GM19395 (cell line): ENCODE results near the gene SMIM15.
"Not testable (repeated sequence)": the region's sequence is repeated elsewhere in the genome, so short reads cannot be mapped to it uniquely, and the experiment has no call there.

Source experiments
- ATAC-seq: cut with Tn5 transposase; IDR thresholded peaks from one replicate; pipeline ENCODE4 v1.9.1; 2021; ENCODE audit warnings: mild to moderate bottlenecking, moderate library complexity; ENCODE audit not compliant: unreplicated experiment

Gene SMIM15, protein sequence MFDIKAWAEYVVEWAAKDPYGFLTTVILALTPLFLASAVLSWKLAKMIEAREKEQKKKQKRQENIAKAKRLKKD

DNA sequence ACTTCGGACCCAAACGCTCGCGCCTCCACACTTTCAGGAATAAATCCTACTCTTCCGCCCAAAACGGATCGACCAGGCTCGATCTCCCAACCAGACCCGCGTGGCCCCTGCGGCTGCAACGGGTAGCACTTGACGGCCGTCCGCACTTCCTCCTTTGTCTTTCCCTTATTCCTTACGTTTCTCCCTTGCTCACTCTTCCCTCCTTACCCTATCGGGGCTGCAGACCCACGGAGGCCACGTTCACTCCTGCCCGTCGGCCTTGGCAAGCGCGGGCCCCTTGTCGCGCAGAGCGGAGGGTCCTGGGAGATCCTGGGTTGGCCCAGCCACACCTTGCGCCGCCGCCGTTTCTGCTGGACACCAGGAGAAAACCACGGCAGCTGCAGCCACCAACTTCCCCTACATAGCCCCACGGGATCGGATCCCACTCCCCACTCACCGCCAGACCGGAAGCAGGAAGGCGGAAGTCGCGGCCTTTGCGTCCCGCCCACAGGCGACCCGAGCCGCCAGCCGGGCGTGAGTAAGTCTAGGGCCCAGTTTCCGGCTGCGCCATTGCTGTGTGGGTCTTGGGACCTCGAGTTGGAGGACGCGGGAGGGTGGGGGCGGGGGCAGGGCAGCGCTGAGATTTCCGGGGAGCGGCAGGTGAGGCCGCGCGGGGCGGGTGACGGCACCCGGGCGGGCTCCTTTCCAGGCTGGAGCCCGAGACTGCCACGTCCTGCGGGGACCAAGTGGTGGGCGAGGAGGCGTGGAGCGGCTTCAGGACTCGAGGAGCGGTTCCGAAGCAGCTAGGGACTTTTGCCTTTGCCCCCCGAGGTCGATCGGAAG is at the start of gene SMIM15:
TSS of gene SMIM15 (minus strand) at position 459 of the 822 bp plus-strand sequence. CDS start 2,297 bp downstream, outside the sequence.
- peak; percentile 97 for ATAC-seq

DNA sequence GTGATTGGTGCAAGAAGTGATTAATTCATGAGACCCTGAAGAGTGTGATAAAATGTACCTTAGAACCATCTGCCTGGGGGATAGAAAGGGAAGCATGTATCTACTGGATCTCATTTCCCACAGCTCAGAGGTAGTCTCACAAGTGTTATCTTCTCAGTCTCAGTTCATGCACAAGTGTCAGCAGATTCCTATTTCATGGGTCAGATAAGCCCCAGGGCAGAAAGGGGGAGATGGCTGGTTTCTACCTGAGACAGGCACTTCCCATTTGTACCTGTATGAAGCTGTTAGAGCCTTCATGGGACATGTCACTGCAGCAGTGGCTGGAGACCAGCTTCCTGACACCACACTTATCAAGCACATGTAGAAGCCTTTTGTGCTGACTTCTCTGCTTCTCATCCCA is 45.6 kb upstream of the SMIM15 start:
- ATAC-seq = no peak

DNA sequence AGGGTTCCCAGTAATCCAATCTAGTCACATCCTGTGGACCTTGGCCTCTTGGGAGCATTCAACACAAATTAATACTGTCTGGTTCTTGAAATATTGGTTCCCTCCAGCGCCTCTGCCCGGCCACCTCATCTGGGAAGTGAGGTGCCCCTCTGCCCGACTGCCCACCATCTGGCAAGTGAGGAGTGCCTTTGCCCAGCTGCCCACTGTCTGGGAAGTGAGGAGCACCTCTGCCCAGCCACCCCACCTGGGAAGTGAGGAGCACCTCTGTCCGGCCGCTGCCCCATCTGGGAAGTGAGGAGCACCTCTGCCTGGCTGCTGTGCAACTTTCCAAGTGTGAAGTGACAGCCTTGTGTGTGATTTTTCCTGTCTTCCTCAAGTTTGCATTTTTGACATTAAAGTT is 42.7 kb upstream of the SMIM15 start:
- no peak for ATAC-seq

DNA sequence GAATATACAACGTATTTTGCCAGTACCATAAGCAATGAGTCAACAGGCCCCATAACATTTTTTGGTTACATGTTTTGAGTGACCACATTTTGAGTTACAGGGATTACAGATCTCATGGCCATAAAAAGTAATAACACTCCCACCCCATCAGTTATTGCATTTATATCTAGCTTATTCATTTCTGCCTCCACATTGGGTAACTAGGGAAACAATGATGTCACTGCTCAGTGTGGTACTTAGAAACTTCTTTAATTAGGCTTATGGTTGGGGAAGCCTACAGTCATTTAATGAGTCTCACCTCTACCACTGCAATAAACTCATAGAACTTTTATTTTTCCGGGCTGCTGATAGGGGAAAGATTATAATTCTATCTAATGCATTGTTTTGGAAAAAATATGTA is 39.9 kb upstream of the SMIM15 start:
- ATAC-seq = no peak

DNA sequence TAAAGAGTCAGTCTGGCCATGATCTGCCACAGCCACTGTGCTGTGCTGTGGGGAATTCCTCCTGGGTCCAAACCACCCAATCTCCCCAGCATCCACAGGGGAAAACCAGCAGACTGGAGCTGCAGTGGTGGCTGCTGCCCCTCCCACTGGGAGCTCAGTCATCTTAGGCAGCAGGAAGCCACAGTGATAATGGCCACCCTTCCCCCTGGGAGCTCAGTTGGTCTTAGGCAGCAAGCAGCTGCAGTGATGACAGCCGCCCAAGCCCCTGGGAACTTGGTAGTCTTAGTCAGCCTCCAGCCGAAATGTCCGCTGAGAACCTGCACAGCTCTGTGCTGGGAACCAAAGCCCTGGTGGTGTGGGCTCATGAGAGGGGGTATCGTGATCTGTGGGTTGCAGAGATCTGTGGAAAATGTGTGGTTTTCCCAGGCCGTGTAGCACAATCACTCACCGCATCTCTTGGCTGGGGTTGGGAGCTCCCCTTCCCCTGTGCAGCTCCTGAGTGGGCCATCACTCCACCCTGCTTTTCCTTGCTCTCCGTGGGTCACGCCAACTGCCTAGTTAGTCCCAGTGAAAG is 38.4 kb upstream of the SMIM15 start:
- ATAC-seq = no peak

DNA sequence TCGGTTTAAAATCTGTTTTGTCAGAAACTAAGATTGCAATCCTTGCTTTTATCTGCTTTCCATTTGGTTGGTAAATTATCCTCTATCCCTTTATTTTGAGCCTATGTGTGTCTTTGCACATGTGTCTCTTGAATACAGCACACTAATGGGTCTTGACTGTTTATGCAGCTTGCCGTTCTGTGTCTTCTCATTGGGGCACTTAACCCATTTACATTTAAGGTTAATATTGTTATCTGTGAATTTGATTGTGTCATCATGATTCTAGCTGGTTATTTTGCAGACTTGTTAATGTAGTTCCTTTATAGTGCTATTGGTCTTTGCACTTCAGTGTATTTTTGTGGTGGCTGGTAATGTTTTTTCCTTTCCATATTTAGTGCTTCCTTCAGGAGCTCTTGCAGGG is 36.3 kb upstream of the SMIM15 start:
- no peak for ATAC-seq

DNA sequence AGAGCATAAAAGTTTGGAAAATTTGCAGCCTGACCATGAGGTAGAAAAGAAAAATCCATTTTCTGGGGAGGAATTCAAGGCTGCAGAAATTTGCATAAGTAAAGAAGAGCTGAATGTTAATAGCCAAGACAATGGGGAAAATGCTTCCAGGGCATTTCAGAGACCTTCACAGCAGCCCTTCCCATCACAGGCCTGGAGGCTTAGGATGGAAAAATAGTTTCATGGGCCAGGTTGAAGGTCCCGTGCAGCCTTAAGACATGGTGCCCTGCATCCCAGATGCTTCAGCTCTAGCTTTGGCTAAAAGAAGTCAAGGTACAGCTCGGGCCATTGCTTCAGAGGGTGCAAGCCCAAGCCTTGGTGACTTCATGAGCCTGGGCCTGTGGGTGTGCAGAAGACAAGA is 25.6 kb upstream of the SMIM15 start:
- not testable (repeated sequence) for ATAC-seq

DNA sequence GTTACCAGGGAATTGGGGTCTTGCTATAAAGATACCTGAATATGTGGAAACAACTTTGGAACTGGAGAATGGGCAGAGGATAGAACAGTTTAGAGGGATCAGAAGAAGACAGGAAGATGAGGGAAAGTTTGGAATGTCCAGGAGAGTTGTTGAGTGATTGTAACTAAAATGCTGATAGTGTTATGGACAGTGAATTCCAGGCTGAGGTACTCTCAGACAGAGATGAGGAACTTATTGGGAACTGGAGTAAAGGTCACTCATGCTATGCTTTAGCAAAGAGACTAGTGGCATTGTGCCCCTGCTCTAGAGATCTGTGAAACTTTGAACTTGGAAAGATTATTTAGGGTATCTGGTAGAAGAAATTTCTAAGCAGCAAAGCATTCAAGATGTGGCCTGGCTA is 25.1 kb upstream of the SMIM15 start:
- not testable (repeated sequence) for ATAC-seq

DNA sequence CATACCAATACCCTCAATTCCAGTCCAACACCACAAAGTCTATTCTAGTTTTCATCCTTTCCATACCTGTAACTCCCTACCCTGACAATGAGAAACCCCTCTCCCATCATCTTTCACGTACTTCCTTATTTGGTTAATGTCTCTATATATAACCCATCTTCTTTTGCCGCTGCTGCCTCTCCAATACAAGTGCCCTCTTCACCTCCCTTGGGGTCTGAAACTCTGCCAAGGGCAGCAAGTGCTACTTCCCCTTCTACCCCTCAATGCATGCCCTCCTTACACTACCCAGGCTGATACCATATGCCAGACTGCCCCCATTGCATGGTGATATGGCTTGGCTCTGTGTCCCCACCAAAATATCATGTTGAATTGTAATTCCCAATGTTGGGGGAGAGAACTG is 24.4 kb upstream of the SMIM15 start:
- no peak for ATAC-seq

DNA sequence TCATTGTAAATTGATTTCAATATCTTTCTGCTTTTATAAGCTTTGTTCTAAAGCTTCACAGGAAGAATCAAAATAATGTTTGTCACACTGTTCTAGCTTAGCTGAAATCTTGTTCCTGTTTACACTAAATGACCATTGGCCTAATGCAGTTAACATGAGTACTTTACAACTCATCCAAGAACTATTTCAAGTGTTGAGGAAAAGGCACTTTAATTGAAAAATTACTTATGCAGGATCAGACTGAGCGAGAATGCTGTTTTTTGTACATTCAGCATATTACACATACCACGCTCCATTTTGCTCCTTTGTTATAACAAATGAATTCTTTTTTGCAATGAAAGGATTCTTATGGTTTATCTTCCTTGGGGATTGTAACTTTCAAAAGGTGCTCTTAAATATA is 22.4 kb upstream of the SMIM15 start:
- ATAC-seq = no peak

DNA sequence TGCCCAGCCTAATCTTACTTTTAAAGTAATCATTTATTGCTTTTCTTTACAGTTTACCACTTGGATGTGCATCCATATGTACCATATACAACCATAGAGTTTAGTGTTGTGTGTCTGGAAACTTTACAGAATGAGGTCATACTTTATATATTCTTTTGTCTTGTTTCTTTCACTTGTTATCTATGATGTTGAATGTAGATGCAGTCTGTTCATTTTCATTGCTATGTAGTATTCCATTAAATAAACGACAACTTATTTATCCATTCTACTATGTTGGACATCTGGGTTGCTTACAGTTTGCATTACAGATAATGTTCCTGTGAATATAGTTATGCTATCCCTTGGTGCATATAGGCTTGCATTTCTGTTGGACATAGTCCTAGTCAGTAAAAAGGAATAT is 21.3 kb upstream of the SMIM15 start:
- ATAC-seq = no peak

DNA sequence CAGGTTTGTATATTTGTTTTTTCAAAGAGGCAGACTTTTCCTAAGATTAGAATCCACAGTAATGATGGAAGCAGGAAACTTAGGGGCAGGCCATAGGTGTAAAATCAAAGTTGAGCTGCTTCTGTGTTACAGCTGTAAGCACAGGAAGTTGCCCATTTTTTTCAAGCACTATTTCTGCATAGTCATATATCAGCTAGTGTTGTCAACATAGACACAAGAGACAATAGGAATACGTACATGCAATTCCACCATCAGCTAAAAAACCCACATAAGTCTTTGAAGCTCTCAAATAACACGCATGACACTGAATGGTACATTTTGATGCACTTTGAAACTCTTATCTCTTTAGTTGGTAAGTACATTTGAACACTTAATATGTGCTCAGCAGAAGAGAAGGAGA is 20.2 kb upstream of the SMIM15 start:
- no peak for ATAC-seq

DNA sequence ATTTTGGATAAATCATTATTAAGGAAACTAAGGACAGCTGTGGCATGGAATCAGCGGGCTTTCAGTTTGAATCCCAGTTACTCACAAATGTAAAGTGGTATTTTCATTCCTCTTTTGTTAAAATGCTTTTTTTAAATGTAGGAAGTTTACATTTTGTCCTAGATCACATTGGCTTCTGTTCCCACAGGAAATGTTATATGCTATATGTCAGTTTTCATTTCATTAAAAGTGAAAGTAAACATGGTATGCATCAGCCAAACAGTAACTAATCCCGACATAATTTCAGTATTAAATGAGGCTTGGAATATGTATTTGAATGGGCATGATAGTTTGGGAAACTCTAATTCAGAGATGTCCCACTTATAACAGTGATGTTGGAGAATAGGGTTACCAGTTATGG is 18.6 kb upstream of the SMIM15 start:
- no peak for ATAC-seq

DNA sequence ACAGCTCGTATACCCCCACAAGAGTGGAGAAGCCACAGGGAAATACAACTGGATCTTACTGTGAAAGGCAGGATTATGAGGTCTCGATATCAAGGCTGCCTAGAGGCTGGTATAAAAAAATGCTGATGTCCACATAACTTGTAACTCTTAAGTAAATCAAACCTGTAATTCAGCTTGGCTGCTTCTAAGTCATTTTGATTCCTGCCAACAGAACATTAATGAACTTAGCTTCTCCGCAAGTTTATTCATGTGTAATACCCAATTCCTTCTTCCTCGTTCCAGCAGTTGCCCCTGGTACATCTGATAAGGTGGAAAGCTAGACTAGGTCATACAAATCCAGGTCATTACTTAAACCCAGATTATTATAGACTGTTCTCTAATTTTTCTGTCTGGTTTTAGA is 16.4 kb upstream of the SMIM15 start:
- no peak for ATAC-seq

DNA sequence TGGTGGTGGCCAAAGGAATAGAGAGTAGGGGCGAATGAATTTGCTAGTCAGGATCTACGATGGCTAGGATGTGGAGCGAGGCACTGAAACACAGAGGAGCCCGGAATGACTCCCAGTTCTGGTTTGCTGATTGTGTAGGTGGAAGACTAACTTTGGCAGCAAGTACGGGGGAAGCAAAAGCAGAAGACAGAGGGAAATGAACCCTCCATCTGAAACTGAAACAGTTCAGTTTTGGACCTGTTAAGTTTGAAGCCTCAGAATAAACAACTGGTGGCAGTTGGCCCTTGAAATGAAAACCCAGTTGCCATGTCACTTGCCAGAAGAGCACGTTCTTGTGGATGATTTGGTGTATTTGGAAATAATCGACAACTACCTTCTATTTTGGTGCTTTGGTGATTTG is 15.4 kb upstream of the SMIM15 start:
- peak; percentile 92 for ATAC-seq

DNA sequence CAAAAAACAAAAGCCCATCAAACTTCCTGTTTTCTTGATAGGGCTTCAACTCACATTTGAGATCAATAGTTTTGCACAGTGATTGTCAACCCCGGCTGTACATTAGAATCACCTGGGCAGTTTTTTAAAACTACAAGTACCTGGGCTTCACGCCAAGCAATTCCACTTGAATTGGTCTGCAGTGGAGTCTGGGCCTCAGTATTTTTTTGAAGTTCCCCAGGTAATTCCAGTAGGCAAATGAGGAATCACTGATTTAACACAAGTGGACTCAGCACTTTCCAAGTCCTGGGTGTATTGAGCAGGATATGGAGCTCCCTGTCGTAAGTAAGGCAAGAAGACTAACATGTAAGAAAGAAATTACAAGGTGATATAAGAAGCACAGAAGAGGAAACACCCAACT is 14.8 kb upstream of the SMIM15 start:
- no peak for ATAC-seq

DNA sequence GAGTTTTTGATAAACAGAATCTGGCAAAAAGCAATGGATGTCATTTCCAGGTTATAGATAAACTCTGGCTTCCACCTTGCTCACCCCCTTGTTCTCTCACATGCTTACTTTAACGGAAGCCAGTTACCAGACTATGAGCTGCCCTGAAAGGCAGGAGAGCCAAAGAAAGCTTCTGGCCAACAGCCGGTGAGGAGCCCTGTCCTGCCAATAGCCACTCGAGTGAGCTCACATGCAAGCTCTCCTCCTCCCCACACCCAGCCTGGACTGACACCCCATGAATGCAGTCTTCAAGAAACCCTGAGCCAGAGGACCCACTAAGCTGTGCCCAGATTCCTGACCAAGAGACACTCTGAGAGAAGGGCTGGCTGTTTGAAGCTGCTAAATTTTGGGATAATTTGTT is 14.4 kb upstream of the SMIM15 start:
- ATAC-seq = no peak

DNA sequence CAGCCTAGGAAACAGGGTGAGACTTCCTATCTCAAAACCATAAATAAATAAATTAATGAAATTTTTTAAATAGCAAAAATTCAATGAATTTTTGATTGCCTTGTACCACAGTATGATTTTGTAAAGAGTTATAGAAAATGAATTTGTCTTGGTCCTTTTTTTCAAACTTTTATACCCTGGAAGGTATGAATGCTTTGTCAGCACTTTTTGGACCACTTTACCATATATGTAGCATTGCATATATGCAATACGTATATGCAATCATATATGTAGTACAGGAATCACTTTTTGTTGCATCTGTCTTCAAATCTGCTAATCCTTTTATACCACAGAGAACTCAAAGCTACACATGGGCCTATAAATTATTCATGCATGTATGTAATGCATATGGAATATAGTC is 9.2 kb upstream of the SMIM15 start:
- no peak for ATAC-seq

DNA sequence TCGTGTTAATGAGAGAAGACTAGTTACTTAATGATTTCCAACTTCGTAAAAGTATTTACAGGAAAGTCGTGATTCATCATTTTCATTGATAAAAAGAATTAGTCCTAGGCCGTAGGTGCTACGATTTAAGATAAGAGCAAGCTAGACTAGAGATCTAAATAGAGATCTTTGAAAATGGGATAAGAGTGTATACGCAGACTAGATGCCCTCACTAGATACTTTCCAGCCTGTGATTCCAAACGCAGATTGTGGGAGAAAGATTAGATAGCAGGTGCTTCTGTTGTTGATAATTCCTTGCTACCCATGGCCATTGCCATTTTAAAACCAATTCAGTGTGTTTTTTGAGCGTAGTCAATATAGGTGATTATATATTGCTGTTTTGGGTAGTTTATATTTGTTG is 6.7 kb upstream of the SMIM15 start:
- ATAC-seq = no peak

DNA sequence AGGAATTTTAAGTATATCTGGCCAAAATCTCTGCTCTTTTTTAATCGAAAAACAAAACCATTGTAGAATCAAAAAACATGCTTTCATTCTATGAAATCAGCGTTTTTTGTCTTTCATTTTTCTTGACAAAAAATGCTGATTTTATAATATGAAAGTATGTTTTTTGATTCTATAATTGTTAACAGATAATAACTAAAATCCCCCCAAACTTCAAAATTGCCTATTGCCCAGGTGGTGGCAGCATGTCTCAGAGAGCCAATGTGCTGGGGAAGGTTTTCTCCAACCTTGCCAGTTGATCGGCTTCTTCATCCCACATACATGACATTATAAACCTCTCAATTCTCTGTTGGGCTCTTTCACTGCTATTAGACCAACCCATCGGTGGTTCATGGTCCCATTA is 5.1 kb upstream of the SMIM15 start:
- no peak for ATAC-seq

DNA sequence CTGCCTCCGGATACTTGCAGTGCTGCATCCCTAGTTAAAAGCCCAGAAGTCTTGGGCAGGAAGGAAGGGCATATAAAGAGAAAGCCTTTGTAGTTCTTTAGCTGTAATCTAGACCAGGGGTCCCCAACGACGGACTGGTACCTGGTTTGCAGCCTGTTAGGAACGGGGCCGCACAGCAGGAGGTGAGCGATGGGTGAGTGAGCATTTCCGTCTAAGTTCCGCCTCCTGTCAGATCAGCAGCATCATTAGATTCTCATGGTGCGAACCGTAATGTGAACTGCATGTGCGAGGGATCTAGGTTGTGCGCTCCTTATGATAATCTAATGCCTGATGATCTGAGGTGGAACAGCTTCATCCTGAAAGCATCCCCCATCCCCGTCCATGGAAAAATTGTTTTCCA is 1.6 kb upstream of the SMIM15 start:
- ATAC-seq = no peak

DNA sequence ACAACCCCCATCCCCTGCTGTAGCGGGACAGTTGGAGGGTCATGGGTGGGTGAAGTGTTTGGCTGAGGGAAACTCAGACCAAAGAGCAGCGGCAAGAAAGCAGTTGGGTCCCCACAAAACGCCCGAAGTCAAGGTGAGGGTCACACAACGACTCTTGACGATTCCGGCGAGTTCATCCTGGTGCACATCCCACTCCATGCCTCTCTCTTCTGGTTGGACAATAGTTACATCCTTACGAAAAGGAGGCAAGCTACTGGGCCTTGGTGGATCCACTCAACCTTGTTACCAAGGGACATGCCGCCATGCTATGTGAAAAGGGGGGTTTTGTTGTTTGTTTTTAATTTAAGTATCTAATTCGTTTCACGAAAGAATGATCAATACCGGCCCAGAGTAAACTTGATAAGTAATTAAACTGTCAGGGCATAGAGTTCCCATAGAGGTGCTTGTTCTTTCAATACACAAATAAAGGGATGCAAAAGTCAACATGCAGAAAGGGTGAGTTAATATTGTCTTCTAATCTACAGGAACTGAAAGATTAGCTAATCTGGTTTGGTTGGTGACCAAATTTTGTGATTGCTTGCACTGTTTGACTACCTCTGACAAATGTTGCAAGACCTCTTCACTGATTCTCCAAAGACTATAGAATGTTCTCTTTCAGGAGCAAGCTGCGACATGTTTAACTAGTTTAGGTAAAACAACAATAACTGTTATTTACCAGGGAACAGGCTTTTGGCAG is 732 bp upstream of the SMIM15 start:
- ATAC-seq = peak; percentile 9
